Measurements from ENCODE around the gene MRPL58.

- TF ChIP-seq POLR2A (IDR thresholded peaks at IDR 0.05): no peak
- no peak for TF ChIP-seq CTCF (IDR thresholded peaks at IDR 0.05)
Measured at GRCh38 chr17:75012096-75012345, 449 bp upstream of the MRPL58 start.

Measured in testis (tissue), 2 donors.